ENCODE data around the gene ZNF710.

Gene ZNF710

DNA sequence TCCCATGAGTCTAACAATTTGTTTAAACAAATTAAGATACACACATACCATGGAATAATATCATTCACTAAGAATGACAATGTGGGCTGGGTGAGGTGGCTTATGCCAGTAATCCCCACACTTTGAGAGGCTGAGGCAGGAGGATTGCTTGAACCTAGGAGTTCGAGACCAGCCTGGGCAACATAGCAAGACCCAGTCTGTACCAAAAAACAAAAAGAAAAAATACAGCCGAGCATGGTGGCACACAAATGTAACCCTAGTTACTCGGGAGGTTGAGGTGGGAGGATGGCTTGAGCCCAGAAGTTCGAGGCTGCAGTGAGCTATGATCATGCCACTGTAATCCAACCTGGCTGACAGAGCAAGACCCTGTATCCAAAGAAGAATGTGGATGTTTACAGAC lies 4.0 kb upstream of the ZNF710 start:
- DNase-seq (ENCODE audit: low spot score): no peak

GRCh38 chr15:89998141-89998661 lies 2.9 kb upstream of the ZNF710 start:
- peak; percentile 70 for DNase-seq (ENCODE audit: low spot score)

DNA sequence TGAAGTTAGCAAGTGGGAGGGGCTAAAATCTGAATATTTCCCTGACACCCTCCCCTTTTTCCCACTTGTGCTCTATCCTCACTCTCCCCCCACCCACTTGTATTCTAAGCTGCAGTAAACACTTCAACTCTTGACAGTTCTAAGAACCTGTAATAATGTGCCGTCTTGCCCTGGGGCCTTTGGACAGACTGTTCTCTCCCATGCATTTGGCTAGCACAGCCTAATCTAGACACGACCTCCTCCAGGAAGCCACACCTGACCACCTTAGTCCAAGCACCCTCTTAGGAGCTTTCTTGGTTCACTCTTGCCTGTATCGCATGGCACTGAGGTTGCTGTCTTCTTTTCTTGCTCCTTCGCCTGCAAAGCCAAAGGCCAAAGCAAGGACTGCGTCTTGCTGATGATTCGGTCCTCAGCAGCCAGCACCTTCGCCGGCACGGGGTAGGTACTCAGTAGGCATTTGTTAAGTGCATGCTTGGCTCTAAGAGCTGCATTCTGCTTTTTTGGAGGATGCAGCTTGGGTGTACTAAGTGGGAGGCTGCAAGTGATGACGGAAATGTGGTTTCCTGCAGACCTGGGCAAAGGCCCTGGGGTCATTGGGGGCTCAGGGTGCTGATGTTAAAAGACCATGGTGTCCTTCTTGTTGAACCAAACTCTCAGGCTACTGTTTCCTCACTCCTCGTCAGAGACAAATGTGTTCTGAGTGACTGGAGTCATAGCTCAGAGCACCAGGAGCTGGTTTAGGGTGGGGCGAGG lies 2.0 kb upstream of the ZNF710 start:
- no peak for DNase-seq (ENCODE audit: low spot score)

GRCh38 chr15:89999676-90000185 lies 1.4 kb upstream of the ZNF710 start:
- no peak for DNase-seq (ENCODE audit: low spot score)

GRCh38 chr15:90000186-90001001 lies 730 bp upstream of the ZNF710 start:
- DNase-seq (ENCODE audit: low spot score): peak; percentile 52

DNA sequence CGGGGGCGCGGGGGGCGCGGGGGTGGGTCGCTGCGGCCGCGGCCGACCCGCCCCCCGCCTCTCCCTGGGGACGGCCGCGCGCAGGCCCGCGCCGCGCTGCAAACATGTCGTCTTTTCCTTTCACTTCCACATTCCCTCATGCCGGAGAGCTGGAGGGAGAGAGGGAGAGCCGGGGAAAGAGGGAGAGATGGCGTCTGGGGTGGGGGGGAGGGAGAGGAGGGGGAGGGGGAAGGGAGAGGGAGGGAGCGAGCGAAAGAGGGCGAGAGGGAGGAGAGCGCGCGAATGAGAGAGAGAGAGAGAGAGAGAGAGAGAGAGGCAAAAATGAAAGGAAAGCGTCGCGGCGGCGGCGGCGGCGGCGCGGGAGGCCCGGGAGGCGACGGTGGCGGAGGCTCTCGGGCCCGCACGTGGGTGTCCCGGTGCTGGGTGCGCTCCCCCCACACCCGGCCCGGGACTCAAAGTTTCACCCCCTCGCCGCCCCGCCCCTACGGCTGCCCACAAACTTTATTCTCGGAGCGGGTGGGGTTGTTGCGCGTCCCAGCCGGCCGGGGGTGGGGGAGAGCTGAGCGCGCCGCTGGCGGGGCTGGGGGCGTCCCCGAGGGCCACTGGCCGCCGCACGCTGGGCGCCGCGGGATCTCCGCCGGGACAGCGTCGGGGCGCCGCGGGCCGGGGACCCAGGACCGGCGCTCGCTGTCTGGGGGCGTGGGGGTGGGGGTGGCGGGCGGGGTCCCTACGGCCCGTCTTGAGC lies 731 bp downstream of the ZNF710 start:
- peak; percentile 81 for DNase-seq (ENCODE audit: low spot score)

DNA sequence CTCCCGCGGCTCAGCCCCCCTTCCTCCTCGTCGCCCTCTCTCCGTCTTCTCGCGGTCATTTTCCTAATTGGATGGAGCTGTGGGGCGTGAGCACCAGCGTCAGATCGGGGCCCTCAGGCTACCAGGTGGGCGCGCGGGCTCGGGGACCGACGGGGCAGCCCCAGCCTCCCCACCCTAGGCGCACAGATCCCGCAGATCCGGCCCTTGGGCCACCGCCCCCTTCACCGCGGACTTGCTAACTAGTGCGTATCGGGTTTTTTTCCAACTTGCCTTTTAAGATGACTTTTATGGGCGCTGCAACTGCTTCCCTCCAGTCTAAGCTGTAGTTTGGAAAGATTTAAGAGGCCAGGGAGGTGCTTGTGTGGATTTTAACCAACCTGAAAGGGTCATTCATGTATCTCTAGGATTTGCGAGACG lies 1.3 kb downstream of the ZNF710 start:
- DNase-seq (ENCODE audit: low spot score): peak; percentile 61

- DNase-seq (ENCODE audit: low spot score): no peak
These were observed 2.6 kb downstream of the ZNF710 start for GRCh38 chr15:90003736-90004135.

DNA sequence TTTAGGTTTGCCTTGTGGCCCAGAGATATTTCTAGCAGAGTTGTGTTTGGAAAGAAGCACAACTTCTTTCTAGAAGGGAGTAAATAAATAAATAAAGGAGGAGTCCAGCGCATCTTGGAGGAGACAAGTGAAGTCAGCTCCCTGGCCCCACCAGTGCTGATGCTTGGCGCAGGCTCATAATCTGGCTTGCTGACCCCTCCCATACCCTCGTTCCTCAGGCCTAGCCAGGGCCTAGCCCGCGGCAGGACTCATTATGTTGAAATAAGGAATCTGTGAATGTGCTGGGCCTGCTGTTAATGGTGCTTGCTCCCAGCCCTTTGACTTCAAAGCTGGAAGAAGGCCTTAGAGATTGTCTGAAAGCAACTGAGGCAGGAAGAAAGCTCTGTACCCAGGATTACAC lies 3.1 kb downstream of the ZNF710 start:
- DNase-seq (ENCODE audit: low spot score): peak; percentile 22

DNA sequence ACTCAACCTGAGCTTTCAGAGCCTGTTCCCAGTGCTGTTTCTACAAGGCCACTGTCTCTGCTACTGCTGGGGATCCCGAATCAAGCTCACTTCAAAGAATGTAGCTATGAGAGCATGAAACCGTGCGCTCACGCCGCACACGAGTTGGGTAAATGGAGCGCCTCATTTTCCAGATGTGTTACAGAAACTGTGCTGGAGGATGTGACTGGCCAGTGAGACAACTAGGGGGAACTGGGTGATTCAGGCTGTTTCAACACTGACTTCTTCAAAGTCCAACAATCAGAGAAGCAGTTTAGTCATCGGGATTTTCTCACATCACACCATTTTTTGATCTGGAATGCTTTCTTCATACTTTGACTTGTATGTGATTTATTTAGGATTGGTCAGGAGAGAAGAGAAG lies 3.5 kb downstream of the ZNF710 start:
- DNase-seq (ENCODE audit: low spot score): peak; percentile 90

GRCh38 chr15:90006217-90007075 lies 5.3 kb downstream of the ZNF710 start:
- no peak for DNase-seq (ENCODE audit: low spot score)

DNA sequence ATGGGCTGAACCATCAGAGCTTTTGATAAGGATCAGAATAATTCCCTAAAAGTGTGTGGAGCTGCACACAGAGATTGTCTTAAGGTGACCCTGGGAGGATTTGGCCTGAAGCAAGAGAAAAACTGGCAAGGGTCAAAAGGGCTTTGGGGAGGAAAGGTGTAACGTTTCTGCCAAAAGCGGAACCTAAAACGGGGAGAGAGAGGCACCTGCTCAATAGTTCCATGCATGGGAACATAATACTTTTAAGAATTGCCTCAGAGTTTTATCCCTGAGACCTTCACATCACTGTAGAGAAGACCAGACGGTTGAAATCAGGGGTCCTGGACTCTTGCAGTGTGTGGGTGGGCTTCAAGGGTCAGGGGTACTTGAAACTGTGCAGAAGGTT lies 5.9 kb downstream of the ZNF710 start:
- DNase-seq (ENCODE audit: low spot score): no peak

GRCh38 chr15:90008607-90009006 lies 7.5 kb downstream of the ZNF710 start:
- DNase-seq (ENCODE audit: low spot score): no peak

GRCh38 chr15:90009301-90010022 lies 8.3 kb downstream of the ZNF710 start:
- DNase-seq (ENCODE audit: low spot score): no peak

- DNase-seq (ENCODE audit: low spot score): no peak
These were observed 10.6 kb downstream of the ZNF710 start for GRCh38 chr15:90011705-90012104.

DNA sequence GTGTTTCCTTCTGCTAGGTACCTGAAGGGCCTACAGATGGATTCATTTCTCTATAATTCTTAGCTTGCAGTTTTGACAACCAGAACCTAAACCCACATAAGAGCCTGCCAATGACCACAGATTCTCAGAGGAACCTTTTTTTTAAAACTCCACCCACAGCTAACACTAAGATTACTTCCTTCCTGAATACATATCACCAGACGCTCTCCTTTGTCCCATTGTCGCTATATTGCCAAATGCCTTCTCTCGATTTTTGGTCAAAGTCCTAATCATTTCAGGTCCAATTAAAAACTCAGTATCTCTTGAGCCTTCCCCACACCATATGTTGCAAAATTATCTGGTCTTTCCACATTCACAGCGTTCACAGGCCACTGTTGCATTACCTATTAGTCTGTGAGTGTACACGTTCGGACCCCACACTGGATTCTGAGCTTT lies 12.4 kb downstream of the ZNF710 start:
- DNase-seq (ENCODE audit: low spot score): no peak

DNA sequence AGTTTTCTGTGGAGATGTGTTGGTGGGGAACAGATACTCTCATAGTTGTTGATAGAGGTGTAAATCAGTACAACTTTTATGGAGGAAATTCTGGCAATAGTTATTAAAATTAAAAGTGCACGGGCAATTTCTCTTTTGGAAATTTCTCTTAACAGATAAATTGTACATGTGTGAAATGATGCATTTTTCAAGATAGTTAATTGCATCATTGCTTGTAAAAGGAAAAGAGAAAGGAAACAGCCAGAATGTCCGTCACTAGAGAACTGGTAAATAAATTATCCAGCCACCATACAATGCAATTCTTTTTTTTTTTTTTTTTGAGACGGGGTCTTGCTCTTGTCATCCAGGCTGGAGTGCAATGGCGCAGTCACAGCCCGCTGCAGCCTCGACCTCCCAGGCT lies 14.2 kb downstream of the ZNF710 start:
- DNase-seq (ENCODE audit: low spot score): no peak

GRCh38 chr15:90015749-90016148 lies 14.6 kb downstream of the ZNF710 start:
- DNase-seq (ENCODE audit: low spot score): no peak

DNA sequence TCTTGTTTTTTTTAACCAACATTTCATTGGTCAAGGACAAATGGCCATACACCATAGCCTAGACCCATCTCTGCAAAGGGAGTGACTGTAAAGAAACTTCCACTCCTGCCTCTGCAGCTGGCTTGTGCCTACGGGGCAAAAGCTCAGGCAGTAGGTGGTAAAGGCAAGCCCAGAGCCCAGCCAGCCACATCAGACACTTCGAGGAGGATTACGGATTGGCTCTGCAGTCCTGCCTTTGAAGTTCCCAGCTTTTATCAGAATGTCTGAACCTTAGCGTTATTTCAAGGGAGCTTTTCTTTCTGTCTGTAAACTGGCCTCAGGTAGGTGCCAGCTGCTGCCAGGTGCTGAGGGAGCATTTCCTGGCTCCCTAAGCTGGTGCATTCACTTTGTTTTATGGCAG lies 15.6 kb downstream of the ZNF710 start:
- no peak for DNase-seq (ENCODE audit: low spot score)

DNA sequence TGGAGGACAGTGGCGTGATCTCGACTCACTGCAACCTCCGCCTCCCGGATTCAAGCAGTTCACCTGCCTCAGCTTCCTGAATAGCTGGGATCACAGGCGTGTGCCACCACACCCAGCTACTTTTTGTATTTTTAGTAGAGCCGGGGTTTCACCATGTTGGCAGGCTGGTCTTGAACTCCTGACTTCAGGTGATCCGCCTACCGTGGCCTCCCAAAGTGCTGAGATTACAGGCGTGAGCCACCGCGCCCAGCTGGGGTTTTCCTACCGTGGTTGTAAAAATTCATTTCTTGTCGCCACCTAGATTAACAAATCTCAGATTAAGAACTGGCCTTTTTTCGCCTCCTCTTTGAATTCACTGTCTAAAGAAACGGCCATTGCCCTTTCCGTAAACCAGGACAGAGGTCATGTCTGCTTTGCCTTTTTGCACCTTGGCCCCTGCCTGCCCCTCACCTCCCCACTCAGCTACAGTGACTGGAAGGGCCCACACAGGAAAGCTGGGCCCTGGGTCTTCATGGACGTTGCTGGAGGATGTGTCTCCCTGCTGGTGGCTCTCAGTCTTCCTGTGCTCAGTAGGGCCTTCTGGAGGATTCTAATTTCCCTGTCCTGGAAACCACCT lies 17.2 kb downstream of the ZNF710 start:
- no peak for DNase-seq (ENCODE audit: low spot score)

Data from AG08396 (cell line).